ENCODE results near the gene MRPL32. TPM values are rescaled to one million over a fixed set of nuclear protein-coding genes. Genes with fewer than 3 reads are reported as not detected.
A peak's percentile ranks its signal among the peaks of the same experiment; 100 is the strongest.

Gene MRPL32
- total and polyA plus RNA-seq, 2 of the 13 experiments (the other 11 are each of a cell fraction or from before 2014, with no cell fraction given), result 39.0 to 81.2 TPM

DNA sequence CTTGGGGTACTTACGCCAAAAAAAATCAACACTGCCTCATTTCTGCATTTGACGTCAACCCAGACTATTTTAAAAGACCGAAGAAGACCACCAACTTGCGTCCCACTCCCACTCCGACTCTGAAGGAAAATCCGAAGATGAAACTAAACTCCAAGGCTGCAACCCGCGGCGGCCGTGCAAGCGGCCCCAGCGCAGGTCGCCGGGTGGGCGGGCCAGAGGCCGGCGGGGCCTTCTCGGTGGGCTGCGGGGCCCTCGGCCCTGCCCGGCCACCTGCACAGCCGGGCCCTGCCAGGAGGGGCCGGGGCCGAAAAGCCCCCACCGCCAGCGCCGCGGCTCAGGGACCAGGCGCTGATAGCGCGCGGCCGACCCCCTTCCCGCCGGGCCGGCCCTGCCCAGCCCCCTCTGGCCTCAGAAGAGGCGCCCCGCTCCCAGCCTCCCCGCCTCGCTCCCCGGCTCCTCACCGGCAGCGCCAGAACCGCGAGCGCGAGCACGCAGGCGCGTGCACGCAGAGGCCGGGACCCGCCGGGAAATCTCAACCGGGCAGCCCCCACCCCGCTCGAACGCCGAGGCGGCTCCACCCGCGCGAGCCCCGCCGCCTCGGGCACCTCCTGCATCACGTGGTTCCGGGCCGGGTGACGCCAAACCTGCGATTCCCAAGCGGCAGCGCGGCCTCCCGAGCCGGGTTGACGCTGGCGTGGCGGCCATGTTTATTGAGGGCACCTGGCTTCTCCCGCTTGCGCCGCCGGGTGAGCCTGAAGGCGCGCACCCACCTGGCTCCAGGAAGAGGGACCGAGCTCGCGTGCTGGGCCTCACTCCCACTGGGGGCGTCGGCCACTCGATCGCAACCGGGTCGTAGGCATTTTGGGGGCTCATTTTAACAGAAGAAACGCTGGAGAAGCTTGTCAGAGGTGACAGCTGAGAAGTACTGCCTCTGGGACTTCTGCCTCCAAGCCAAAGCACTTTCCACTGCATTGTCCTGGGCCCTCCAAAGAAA, 20.4 kb upstream of the MRPL32 start, which contains the start of gene C7orf25 (continued):
- TF ChIP-seq MYC (CRISPR knock-in tag; IDR thresholded peaks at IDR 0.05; ENCODE audit: borderline replicate concordance), result peak; percentile 69; the same call in 1 of the 2 replicates
- no peak for TF ChIP-seq RFX5 (IDR thresholded peaks at IDR 0.05; ENCODE audit: low read depth, low read length)
- no peak; the same call in 1 of the 2 replicates for TF ChIP-seq ZNF124 (CRISPR knock-in tag; IDR thresholded peaks at IDR 0.05)
- no peak for TF ChIP-seq SSRP1 (CRISPR knock-in tag; IDR thresholded peaks at IDR 0.05)
- TF ChIP-seq ZSCAN12 (CRISPR knock-in tag; IDR thresholded peaks at IDR 0.05), result no peak
- peak; percentile 75 for TF ChIP-seq ETV5 (CRISPR knock-in tag; IDR thresholded peaks at IDR 0.05; ENCODE audit: borderline replicate concordance)
- TF ChIP-seq, protein P1, sequence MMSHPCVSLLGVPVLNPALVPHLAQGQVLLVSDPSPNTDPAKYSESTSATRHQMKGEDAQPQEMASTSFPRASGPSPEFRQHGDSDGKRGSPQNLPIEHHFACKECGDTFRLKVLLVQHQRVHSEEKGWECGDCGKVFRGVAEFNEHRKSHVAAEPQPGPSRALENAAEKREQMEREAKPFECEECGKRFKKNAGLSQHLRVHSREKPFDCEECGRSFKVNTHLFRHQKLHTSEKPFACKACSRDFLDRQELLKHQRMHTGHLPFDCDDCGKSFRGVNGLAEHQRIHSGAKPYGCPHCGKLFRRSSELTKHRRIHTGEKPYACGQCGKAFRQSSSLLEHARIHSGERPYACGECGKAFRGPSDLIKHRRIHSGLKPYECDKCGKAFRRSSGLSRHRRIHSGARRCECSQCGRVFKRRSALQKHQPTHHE (CRISPR knock-in tag; IDR thresholded peaks at IDR 0.05; ENCODE audit: borderline replicate concordance), result peak; percentile 84
- TF ChIP-seq SCMH1 (CRISPR knock-in tag; IDR thresholded peaks at IDR 0.05; ENCODE audit: borderline replicate concordance), result no peak
- TF ChIP-seq, protein P2, sequence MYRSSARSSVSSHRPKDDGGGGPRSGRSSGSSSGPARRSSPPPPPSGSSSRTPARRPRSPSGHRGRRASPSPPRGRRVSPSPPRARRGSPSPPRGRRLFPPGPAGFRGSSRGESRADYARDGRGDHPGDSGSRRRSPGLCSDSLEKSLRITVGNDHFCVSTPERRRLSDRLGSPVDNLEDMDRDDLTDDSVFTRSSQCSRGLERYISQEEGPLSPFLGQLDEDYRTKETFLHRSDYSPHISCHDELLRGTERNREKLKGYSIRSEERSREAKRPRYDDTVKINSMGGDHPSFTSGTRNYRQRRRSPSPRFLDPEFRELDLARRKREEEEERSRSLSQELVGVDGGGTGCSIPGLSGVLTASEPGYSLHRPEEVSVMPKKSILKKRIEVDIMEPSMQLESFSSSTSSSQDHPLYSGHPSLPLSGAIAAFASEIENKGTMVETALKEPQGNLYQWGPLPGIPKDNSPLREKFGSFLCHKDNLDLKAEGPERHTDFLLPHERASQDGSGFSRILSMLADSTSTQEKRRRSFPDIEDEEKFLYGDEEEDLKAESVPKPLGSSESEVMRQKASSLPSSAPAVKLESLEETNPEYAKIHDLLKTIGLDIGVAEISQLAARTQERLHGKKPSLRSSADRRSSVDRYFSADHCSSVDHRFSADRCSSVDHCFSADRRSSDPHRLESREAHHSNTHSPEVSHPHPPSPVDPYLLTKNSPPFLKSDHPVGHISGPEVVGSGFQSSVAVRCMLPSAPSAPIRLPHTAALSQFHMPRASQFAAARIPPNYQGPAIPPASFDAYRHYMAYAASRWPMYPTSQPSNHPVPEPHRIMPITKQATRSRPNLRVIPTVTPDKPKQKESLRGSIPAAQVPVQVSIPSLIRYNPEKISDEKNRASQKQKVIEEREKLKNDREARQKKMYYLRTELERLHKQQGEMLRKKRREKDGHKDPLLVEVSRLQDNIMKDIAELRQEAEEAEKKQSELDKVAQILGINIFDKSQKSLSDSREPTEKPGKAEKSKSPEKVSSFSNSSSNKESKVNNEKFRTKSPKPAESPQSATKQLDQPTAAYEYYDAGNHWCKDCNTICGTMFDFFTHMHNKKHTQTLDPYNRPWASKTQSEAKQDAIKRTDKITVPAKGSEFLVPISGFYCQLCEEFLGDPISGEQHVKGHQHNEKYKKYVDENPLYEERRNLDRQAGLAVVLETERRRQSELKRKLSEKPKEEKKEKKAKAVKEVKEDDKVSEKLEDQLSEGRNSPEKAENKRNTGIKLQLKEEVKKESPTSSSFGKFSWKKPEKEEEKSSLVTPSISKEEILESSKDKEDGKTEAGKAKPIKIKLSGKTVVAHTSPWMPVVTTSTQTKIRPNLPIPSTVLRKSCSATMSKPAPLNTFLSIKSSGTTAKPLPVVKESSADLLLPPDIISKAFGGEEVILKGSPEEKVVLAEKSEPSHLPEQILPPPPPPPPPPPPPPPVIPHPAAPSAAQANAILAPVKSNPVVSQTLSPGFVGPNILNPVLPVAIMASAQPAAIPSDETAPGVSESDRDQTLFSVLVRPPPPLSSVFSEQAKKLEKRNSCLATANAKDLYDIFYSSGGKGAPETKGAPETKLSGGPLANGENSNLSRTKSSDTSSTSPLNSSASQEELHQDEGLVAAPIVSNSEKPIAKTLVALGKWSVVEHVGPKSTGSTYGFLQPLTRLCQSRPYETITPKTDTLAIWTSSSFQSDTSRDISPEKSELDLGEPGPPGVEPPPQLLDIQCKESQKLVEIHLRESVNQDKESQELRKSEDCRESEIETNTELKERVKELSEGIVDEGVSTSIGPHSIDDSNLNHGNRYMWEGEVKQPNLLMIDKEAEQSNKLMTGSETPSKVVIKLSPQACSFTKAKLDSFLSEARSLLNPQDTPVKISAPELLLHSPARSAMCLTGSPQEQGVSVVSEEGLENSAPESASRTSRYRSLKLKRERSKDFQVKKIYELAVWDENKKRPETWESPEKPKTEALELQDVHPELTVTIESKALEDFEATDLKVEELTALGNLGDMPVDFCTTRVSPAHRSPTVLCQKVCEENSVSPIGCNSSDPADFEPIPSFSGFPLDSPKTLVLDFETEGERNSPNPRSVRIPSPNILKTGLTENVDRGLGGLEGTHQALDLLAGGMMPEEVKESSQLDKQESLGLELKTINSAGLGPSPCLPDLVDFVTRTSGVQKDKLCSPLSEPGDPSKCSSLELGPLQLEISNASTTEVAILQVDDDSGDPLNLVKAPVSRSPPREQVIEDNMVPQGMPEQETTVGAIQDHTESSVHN (CRISPR knock-in tag; IDR thresholded peaks at IDR 0.05), result no peak
- no peak for TF ChIP-seq IKZF4 (CRISPR knock-in tag; IDR thresholded peaks at IDR 0.05; ENCODE audit: borderline replicate concordance, low read depth, not compliant biosample characterization)
- TF ChIP-seq ZSCAN31 (CRISPR knock-in tag; IDR thresholded peaks at IDR 0.05; ENCODE audit: low read depth), result peak; percentile 88; the same call in 1 of the 2 replicates
- TF ChIP-seq ZNF737 (CRISPR knock-in tag; IDR thresholded peaks at IDR 0.05; ENCODE audit: borderline replicate concordance), result no peak
- TF ChIP-seq ZNF746 (CRISPR knock-in tag; IDR thresholded peaks at IDR 0.05), result peak; percentile 67
- peak; percentile 87 for TF ChIP-seq ZNF709 (CRISPR knock-in tag; IDR thresholded peaks at IDR 0.05)
- no peak; the same call in none of the 2 replicates for TF ChIP-seq YEATS4 (CRISPR knock-in tag; IDR thresholded peaks at IDR 0.05; ENCODE audit: borderline replicate concordance)
- peak; percentile 65 for TF ChIP-seq FOXA3 (CRISPR knock-in tag; IDR thresholded peaks at IDR 0.05)
- TF ChIP-seq ZNF256 (CRISPR knock-in tag; conservative IDR thresholded peaks at IDR 0.05), result 0 out of 2 replicates have a peak, but pooled peaks have one; percentile 79
- peak; percentile 70; the same call in 1 of the 2 replicates for TF ChIP-seq ZNF556 (CRISPR knock-in tag; IDR thresholded peaks at IDR 0.05; ENCODE audit: borderline replicate concordance)
